Left renal pelvis (tissue), 4 donors: ENCODE results near the gene TMEM178A. TPM values are rescaled to one million over a fixed set of nuclear protein-coding genes. Genes with fewer than 3 reads are reported as not detected.
"Not testable (repeated sequence)": the region's sequence is repeated elsewhere in the genome, so short reads cannot be mapped to it uniquely, and the experiment has no call there.

ENCODE experiments used
- DNase-seq, 4 donors: peaks; one replicate each; pipeline ENCODE4 v3.0.0-alpha.2; 2013; ENCODE audit warnings: low read depth in 4 of 4, low spot score in 3 of 4
- polyA plus RNA-seq, 4 donors: library from polyadenylated mRNA; unstranded; fragments of 120-200 nt; gene quantifications; one replicate each; pipeline ENCODE4 v1.2.1, GENCODE V29; 2013; ENCODE audit not compliant: insufficient read length in 4 of 4

Gene TMEM178A
- polyA plus RNA-seq, 4 donors = 21.0 to 106 (median 90.1) TPM

- DNase-seq = no peak
Observed at GRCh38 chr2:39706945-39707344, 41.2 kb downstream of the TMEM178A start.

GRCh38 chr2:39708003-39708402, 42.3 kb downstream of the TMEM178A start:
- no peak for DNase-seq

- DNase-seq = no peak
Observed at GRCh38 chr2:39710807-39711206, 45.1 kb downstream of the TMEM178A start.

- no peak for DNase-seq
Observed at GRCh38 chr2:39712953-39713352, 47.2 kb downstream of the TMEM178A start.

- DNase-seq = no peak
Observed at GRCh38 chr2:39715095-39715494, 49.4 kb downstream of the TMEM178A start.

- no peak for DNase-seq
Observed at GRCh38 chr2:39715822-39716221, 50.1 kb downstream of the TMEM178A start.

- DNase-seq = no peak
Observed at GRCh38 chr2:39717067-39717466, 51.4 kb downstream of the TMEM178A start.

GRCh38 chr2:39718483-39718882, 52.8 kb downstream of the TMEM178A start:
- DNase-seq = no peak

- DNase-seq = no peak
Observed at GRCh38 chr2:39719317-39719716, 53.6 kb downstream of the TMEM178A start.

GRCh38 chr2:39720970-39721369, 55.3 kb downstream of the TMEM178A start:
- DNase-seq = no peak

GRCh38 chr2:39723497-39723896, 57.8 kb downstream of the TMEM178A start:
- no peak for DNase-seq

- peak in 2 of 4 donors; percentile 28 to 50 for DNase-seq
Observed at GRCh38 chr2:39723946-39724827, 58.5 kb downstream of the TMEM178A start.

- no peak for DNase-seq
Observed at GRCh38 chr2:39724828-39725144, 59.1 kb downstream of the TMEM178A start.

GRCh38 chr2:39725401-39725800, 59.7 kb downstream of the TMEM178A start:
- DNase-seq = no peak

- DNase-seq = not testable (repeated sequence)
Observed at GRCh38 chr2:39728085-39728484, 62.4 kb downstream of the TMEM178A start.

GRCh38 chr2:39728941-39729351, 63.2 kb downstream of the TMEM178A start:
- DNase-seq = no peak

GRCh38 chr2:39730276-39730675, 64.6 kb downstream of the TMEM178A start:
- no peak for DNase-seq

- no peak for DNase-seq
Observed at GRCh38 chr2:39730685-39731302, 65.1 kb downstream of the TMEM178A start.

GRCh38 chr2:39731546-39731945, 65.8 kb downstream of the TMEM178A start:
- no peak for DNase-seq

GRCh38 chr2:39732482-39732881, 66.8 kb downstream of the TMEM178A start:
- DNase-seq = no peak

- DNase-seq = no peak
Observed at GRCh38 chr2:39733070-39733674, 67.5 kb downstream of the TMEM178A start.

GRCh38 chr2:39734445-39734844, 68.7 kb downstream of the TMEM178A start:
- no peak for DNase-seq
